ENCODE data around the gene GALNT18. TPM values are rescaled to one million over a fixed set of nuclear protein-coding genes. Genes with fewer than 3 reads are reported as not detected.

Gene GALNT18
- total RNA-seq, 1 experiment from 2014 or later = 1.7 TPM

- Histone ChIP-seq H3K18ac (ENCODE audit: insufficient read length, low read depth, low read length) (no peak overlapping the region), H2BK12ac (ENCODE audit: insufficient read length, low read depth, low read length) (no peak overlapping the region), H2AFZ (ENCODE audit: low read length) (no peak overlapping the region), H4K20me1 (ENCODE audit: control insufficient read depth, insufficient read depth, insufficient read length) (no peaks in the 10 kb centered on the region), H2BK15ac (ENCODE audit: low read depth, low read length) (no peak overlapping the region), H2AK5ac (ENCODE audit: insufficient read length, low read length) (no peak overlapping the region), H3K23ac (ENCODE audit: insufficient read length, low read depth, low read length) (no peak overlapping the region), H3K9me3 (ENCODE audit: control insufficient read depth, low read depth, low read length) (no peaks in the 10 kb centered on the region), H2BK5ac (ENCODE audit: insufficient read length, low read length) (no peak overlapping the region), H3K79me1 (ENCODE audit: insufficient read depth, low read depth, low read length, poor library complexity, severe bottlenecking) (no peaks in the 10 kb centered on the region), H2BK20ac (ENCODE audit: low read depth, low read length, poor library complexity, severe bottlenecking) (no peak overlapping the region), H2BK120ac (ENCODE audit: low read depth, low read length, poor library complexity, severe bottlenecking) (no peak overlapping the region), H3K4ac (ENCODE audit: low read depth, low read length) (no peak overlapping the region), H4K8ac (replicated peaks; ENCODE audit: insufficient read length, low read depth, low read length) (no peak overlapping the region), H3K27ac (ENCODE audit: insufficient read length, low read depth, low read length) (no peak overlapping the region), H3K79me2 (ENCODE audit: insufficient read depth, low read length) (no peaks in the 10 kb centered on the region), H3K9ac (ENCODE audit: extremely low read depth, insufficient read length, low read length) (no peak overlapping the region), H3K56ac (ENCODE audit: insufficient read length, low read depth, low read length) (no peak overlapping the region), H3K4me1 (ENCODE audit: insufficient read depth, low read length) (peaks cover 13% of the 10 kb centered on the region; the same call in 1 of the 2 replicates), H3T11ph (ENCODE audit: low read length) (no peak overlapping the region), H3K14ac (ENCODE audit: insufficient read depth, low read length) (no peak overlapping the region), H3K23me2 (ENCODE audit: insufficient read length, low read depth, low read length, poor library complexity, severe bottlenecking) (no peaks in the 10 kb centered on the region), H4K5ac (ENCODE audit: insufficient read length, low read depth, low read length) (no peak overlapping the region), H3K4me2 (ENCODE audit: insufficient read depth, insufficient read length, low read length) (no peak overlapping the region), H3K27me3 (ENCODE audit: insufficient read depth, low read length) (no peaks in the 10 kb centered on the region), H4K91ac (ENCODE audit: insufficient read length, low read depth, low read length) (no peak overlapping the region)
- no CpG with 5 or more reads among the region's 4 CpGs for WGBS (ENCODE audit: extremely low coverage, insufficient read length, low lambda C conversion rate)
- peaks cover 23 to 33% of the 10 kb centered on the region in 2 experiments for H3K4me1 Mint-ChIP-seq
- H3K27me3 Mint-ChIP-seq (ENCODE audit: low read depth) = peaks cover 9% of the 10 kb centered on the region
- H3K4me3 Mint-ChIP-seq = no peak overlapping the region
- no peak for TF ChIP-seq CTCF (conservative IDR thresholded peaks at IDR 0.05)
- no peak overlapping the region for H3K27ac Mint-ChIP-seq
- peaks cover 2 to 15% (median 3%) of the 10 kb centered on the region in 3 experiments; a peak in 6 of 7 replicates for H3K36me3 Mint-ChIP-seq (ENCODE audit: insufficient read depth in 1 of 3, low read depth in 3 of 3)
- H3K9me3 Mint-ChIP-seq = peaks cover 16 to 18% of the 10 kb centered on the region in 2 experiments
- DNase-seq = no peak
Measured at GRCh38 chr11:11663907-11664306, 42.1 kb upstream of the GALNT18 start.
